HG03196 (cell line): Measurements from ENCODE around the gene HAX1.
"Not testable (repeated sequence)": the region's sequence is repeated elsewhere in the genome, so short reads cannot be mapped to it uniquely, and the experiment has no call there.

Experiments
- ATAC-seq: cut with Tn5 transposase; IDR thresholded peaks from one replicate; pipeline ENCODE4 v1.9.1; 2021; ENCODE audit not compliant: unreplicated experiment

The HAX1 gene

DNA sequence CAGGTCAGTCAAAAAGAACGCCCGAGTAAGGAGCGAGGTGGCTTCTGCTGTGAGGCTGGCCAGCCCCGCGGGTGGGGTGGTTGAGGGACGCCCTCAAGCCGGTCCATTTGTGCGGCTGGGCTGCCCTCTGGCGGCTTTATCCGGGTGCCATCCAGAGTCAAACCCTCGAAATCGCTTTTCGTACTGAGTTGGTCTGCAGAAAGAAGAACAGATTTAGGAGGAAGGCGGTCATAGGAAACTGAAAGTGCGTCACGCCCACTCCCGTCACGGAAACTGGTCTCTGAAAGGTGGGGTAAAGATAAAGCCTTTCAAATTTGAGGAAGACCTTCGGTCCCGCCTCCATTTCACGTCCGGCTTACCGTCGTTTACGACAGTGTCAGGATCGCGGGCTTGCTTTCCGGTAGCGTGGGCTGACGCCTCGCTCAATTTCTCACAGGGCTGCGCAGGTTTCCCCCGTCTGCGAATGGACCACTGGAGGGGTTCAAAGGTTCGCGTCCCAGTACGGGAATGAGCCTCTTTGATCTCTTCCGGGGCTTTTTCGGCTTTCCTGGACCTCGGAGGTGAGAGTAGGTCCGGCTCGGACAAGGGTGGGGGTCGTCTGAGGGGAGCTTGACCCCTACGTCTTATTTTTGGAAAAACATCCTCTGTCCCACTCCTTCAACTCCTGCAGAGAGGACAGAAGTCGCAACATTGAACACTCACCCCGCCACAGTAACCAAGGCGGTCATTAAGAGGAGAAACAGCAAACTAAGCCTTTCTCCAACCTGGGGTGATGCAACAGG lies at the start of gene HAX1:
HAX1 (plus strand) TSS at position 413 of the 782 bp plus-strand sequence; CDS start at position 508, 95 bp downstream.
- peak; percentile 88 for ATAC-seq

DNA sequence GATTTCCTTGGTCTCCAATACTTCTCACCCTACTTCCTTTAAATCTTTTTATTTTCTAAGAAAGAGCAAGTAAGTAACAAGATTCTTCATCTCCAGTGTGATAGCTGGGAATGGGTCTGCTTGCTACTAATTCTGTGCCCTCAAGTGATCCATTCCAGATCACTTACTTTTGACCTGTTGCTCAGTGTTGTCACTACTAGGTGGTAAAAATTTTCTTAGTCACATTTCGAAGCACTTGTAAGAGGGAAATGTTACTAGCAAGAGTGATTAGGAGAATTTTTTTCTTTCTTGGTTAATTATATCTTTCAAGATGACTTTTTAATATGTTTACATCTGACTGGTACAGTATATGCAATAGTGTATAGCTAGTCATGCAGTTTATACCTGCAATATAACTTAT lies 49.5 kb upstream of the HAX1 start:
- no peak for ATAC-seq

DNA sequence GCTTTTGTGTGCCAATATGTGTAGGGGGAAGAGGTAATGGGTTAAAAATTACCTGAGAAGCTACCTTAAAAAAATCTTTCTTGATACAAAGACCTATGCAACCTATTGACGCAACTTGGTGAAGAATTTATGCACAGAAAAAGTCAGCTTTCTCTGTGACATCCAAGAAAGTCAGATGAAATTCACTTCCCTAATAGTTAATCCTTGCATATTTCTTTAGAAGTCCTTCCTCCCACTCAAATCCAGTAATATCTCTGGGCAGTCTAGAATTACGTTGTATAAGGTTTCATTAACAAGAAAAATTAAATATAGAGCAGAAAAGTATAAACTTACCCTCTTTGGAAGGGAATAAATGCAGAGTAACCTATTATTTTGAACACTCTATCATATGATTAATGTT lies 48.8 kb upstream of the HAX1 start:
- ATAC-seq = no peak

DNA sequence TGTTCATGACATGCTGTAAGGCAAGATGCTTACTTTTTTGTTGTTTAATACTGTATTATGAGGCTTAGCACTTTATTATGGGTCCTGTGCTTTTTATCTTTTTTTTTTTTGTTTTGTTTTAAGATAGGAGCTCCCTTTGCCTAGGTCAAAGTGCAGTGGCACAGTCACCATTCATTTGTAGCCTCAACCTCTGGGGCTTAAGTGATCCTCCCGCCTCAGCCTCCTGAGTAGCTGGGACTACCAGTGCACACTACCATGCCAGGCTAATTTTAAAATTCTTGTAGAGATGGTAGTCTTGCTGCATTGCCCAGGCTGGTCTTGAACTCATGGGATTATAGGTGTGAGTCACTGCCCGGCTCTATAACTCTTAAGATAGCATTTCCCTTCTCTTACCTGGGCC lies 47.1 kb upstream of the HAX1 start:
- ATAC-seq = no peak

DNA sequence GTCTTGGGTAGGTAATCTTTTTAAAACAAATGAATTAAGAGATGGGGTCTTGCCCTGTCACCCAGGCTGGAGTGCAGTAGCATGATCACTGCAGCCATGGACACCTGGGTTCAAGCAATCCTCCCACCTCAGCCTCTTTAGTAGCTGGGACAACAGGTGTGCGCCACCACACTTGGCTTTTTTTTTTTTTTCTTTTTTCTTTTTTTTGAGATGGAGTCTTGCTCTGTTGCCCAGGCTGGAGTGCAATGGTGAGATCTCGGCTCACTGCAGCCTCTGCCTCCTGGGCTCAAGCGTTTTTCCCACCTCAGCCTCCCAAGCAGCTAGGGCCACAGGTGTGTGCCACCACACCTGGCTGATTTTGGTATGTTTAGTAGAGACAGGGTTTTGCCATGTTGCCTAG lies 41.3 kb upstream of the HAX1 start:
- not testable (repeated sequence) for ATAC-seq

DNA sequence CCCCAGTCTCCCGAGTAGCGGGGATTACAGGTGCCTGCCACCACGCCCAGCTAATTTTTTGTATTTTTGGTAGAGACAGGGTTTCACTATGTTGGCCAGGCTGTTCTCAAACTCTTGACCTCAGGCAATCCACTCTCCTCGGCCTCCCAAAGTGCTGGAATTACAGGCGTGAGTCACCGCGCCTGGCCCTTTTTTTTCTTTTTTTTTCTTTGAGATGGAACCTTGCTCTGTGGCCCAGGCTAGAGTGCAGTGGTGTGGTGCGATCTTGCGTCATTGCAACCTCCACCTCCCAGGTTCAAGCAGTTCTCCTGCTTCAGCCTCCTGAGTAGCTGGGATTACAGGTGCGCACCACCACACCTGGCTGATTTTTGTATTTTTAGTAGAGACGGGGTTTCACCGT lies 39.3 kb upstream of the HAX1 start:
- ATAC-seq = not testable (repeated sequence)

DNA sequence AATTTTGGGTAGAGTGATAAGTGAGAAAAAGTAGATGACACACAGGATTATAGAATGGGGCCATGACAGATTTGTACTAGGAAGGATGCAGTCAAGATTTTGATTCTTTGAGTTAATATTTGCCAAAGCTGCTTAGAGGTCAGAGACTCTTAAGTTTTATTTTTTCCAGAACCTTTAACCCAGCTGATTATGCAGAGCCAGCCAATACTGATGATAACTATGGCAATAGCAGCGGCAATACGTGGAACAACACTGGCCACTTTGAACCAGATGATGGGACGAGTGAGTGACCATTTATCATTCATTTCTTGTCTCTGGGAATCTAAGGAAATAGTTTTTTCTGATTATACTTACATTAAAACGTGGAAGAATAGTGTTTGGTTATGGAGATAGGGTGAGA lies 35.6 kb upstream of the HAX1 start:
- ATAC-seq = no peak

DNA sequence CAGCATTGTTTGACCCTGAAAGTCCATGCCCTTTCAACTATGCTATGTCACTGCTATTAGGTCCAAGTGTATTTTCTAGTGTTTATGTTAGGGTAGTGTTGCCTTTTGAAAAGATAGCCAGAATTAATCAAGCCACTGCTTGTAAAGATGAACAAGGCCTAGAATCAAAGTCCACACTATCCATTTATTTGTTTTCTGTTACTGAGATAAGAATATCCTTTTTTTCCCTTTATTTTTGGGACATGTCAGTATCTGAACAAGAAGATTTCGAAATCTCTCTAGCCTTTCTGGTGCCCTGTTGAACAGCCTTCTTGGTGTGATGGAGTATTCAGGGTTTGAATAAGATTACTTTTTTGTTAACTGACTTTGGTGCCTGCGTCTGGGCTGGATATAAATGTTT lies 35.0 kb upstream of the HAX1 start:
- no peak for ATAC-seq

DNA sequence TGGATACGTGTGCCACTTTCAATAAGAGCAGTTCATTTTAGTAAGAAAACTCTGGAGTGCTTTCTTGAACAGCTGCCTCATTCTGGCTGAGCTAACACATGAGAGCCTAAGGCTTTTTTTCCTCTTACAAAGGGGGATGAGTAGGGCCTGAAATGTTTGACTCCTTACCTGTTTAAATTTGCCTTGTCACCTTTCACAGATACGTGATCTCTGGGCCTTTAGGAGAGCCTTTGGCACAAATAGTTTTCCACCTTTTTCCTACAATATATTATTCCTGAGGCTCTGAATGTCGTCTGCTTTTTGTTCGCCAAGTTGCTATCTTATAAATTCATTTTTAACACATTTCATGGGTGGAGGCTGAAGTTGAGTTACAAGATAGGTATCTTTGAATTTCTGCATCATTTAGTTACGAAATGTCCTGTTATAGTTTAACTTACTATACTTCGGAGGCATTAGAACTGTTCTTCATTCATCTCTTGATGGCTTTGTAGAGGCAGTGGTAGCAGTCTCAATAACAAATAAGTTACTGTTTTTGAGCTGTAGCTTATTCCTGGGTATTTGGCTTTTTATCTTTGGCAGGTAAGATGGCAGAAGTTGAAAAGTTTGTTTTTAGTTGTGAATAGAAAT lies 34.4 kb upstream of the HAX1 start:
- ATAC-seq = no peak

DNA sequence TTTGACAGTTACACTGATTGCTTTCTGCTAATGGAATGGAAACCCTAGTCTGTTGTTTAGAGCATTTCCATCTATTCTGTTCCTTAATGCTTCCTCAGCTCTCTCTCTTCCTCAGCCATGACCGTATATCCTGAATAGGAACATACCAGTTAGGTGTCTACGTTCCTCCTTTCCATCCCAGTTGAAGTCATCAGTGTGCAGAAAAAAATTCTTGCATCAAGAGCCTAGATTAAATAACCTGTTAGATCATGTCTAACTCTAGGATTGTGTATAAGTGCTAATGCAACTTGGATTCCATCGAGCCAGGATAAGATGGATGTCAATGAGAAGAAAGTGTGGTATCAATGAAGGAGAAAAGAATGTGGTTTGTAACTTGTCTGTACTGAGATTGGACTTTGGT lies 32.9 kb upstream of the HAX1 start:
- no peak for ATAC-seq

DNA sequence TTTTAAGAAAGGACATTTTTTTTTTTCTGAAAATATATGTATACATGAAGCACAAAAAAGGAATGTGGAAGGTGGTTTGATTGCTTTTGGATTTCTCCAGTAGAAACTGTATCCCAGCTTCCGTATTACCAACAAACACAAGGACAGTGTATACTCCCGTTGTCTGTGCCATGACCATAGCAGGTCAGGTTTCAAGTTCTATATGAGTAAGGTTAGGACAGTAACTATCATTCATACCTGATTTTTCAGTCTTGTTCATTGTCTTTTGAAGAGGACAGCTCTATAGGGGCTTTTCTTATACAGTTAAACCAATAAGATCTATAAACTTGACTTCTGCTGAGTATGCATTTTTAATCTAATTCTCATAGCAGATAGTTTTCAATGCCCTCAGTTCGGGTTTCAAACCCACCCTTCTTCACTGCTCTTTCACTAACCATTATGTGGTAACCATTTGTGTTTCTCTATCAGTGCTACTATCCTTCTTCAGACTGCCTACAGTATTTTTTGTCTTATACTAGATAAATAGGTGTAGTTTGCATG lies 32.1 kb upstream of the HAX1 start:
- no peak for ATAC-seq

DNA sequence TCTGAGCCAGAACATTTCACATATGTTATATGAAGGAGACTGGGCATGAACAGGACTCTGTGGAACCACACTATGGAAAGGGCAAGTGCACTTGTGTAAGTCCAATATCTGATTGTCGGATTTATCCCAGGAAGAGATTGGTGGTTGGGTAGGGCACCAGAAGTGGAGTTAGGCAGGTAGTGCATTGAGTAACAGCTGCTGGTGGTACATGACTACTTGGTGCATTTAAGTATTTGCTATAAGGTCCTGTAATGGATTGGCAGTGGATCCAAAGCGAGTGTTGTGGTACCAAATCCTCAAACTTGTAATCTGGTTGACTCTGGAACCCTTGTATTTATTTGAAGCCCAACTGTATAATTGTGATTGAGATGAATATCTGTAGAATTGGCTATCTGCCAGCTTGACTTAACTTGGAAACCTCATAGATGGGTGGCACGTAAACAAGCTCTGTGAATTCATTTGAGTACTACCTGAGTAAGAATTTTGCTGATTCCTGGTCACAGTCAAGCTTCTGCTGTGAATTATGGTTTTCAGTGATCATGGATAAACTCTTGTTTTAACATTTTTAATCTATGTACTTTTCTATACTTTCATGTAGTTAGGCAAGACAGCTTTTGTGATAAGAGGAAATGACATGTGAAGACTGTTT lies 30.6 kb upstream of the HAX1 start:
- no peak for ATAC-seq

DNA sequence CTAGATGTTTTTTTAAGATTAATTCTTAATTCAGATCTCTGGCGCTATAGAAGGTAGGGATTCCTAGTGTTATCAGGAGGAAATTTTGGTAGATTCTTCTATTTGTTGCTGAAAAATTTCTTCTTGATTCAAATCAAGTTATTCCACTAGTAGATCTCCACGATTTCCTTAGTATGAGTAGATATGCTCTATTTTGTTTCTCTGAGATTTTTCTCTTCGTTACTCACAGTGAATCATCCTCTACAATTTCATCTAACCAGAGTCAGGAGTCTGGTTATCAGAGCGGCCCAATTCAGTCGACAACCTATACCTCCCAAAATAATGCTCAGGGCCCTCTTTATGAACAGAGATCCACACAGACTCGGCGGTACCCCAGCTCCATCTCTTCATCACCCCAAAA lies 18.8 kb upstream of the HAX1 start:
- no peak for ATAC-seq

DNA sequence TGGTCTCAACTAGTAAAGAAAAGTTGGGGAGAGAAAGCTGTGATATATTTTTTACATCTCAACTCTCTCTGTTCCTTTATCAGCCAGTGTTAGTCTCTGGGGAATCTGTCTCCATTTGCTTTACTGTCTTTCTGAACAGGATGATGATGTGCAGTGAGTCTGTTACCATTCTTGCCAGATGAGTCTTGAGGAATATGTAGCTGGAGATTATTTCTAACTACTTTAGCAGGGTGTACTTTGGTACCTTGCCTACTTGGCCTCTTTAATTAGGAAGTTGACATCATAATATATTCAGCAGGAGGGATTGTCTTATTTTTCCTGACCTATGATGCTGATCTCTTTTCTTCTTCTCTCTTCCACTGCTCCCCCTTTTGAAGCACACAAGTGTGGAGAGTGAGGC lies 15.7 kb upstream of the HAX1 start:
- ATAC-seq = no peak

DNA sequence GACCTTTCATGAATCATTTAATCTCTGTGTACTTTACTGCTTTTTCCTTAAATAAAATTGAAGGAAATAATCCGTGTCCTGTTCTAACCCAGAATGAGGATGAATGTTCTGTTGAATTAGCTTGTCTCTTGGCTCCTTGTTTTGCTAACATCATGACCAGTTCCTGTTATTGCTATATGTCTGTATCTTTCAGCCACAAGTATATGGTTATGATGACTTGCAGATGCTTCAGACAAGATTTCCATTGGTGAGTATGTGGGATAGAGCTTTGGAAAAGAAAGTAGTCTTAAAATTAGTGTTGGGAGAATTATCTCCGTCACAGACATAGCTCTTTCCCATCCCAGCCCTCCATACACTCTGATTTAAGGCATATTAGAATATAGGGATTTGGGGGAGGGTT lies 13.6 kb upstream of the HAX1 start:
- ATAC-seq = no peak

DNA sequence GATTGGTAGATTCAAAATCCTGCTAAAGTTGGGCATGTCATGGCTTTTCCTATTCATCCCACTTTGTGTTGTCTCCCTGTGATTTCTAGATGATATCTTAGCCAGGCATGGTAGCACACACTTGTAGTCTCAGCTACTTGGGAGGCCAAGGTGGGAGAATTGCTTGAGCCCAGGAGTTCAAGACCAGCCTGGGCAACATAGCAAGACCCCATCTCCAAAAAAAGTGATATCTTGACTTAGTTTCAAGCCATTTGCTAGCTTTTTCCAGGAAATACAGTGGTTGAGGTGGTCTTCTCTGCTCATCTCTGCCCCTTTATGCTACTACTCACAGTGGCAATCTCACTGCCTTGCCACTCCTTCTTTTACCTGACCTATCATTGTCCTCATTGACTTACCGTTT lies 12.3 kb upstream of the HAX1 start:
- ATAC-seq = no peak

DNA sequence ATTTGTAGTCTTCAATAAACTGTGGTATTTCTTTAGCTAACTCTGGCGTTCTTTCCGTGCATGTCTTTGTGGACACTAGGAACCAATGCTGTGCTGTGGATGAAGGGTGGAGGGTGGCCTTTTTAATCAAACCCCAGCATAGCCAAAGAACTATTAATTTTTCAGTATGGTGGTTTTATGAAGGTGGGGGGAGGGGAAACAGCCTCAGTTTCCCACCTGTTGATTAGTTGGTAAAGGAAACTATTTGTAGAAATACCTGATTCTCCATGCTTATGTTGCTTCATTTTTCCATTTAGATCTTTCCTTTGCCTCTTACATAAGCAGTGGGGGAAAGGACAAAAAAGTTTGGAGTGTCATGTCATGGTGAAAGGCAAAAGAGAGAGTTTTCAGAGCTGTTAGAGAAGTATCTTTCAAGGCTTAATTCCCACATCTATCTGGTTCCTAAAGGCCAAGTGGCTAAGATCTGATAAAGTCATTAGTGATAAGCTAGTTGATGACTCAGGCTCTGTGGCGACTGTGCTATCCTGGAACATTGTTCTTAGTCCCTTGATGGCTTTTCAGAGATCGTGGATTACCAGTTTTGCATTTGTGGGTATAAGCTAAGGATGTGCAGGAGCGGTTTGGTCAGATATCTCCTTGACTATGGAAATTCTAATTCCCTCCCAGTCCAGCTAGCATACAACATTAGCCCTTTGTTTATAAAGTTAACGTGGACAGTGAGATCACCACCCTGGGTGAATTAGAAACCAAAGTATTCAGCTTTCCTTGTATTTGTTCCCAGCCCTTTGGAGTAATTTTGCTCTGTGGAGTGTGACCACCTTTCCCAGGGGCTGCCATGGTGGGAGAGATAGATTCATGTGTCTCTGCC lies 8.7 kb upstream of the HAX1 start:
- ATAC-seq = no peak

DNA sequence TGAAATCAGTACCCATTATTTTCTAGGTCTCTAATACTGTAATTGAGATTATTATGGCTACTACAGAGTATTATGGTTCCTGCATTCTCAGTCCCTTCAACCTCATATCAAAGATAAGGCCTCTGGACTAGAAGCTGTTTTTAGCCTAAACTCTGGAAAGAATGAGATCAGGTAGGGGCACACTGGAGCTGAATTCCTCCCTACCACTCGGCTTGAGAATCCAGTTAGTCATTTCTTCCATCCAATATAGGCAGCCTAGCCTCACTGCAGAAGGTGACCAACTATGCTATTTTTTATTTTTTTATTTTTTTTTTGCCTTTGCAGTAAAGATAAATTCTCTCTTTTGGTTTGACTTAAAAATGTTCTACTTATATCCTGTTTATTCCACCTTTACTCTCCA lies 8.0 kb upstream of the HAX1 start:
- no peak for ATAC-seq

DNA sequence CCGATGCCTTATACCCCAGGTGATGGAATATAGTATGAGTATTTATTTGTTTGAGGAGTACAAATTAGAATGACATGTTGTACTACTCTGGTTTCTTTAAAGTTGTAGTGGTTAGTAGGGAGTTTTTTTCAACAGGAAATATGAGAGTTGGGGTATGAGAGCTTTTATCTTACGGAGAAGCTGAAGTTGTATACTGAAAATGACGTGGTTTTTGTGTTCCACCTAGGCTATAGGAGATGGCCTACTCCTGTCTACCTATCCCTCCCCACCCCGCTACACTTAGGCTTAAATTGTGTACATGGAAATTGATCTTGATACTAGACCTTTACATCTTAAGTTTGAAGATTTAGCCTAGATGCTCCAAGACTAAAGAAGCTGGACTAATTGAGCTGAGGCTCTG lies 6.8 kb upstream of the HAX1 start:
- no peak for ATAC-seq

DNA sequence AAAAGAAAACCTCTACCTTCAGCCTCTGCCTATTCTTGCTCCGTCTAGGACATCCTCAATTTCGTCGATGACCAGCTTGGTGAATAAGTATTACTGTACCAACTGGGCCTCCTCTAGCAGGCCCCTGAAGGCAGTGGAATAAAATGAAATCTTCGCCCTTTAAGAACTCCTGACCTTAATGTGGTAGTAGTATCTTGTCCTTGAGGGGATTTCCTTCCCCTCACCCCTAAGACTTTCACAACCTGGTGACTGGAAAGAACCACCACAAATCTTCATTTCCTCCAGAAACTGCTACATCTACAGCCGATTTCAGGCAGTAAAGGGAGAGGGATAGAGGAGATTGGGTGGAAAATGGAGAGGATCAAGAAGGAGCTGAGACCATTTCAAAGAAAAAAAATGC lies 1.6 kb upstream of the HAX1 start:
- no peak for ATAC-seq

DNA sequence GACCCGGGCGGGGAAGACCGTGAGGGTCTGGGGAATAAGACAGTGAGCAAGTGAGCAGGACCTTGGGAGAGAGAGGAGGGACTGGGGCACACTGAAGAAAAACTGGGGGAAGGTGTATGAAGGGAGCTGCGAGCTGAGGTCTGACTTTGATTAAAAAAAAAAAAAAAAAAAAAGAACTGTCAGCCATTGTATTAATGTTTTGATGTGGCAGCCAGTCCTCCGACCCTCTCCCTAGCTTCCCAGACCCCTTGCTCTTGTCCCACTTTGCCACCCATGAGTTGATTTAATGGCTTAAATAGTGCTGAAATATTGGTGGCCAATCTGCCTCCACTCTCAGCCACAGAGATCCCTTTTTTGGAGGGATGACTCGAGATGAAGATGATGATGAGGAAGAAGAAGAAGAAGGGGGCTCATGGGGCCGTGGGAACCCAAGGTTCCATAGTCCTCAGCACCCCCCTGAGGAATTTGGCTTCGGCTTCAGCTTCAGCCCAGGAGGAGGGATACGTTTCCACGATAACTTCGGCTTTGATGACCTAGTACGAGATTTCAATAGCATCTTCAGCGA lies 652 bp downstream of the HAX1 start:
- no peak for ATAC-seq
